ENCODE data around the gene SPANXC.
A peak's percentile ranks its signal among the peaks of the same experiment; 100 is the strongest.
"Not testable (repeated sequence)": the region's sequence is repeated elsewhere in the genome, so short reads cannot be mapped to it uniquely, and the experiment has no call there.

SPANXC gene

GRCh38 chrX:141242417-141242816 is at the start of gene SPANXC:
Gene SPANXC, minus strand, starts transcription at chrX:141242517. Its CDS starts 60 bp downstream, at chrX:141242457.
- DNase-seq = not testable (repeated sequence)

GRCh38 chrX:141279476-141279875 is 37.2 kb upstream of the SPANXC start:
- DNase-seq = no peak

DNA sequence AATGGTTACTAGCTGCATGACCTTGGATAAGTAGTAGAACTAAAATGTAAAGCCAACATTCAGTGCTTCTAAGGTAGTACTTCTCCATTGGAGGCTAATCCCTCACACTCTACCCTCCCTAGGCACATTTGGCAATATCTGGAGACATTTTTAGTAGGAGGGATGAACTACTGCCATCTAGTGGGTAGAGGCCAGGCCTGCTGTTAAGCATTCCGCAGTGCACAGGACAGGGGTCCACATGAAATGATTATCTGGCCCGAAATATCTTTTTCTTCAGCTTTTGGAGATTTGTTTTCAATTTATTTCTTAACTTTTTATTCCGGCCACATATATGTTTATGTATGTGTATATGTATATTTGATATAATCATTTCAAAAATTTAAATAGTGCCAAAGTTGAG is 36.0 kb upstream of the SPANXC start:
- peak; percentile 43 for DNase-seq

DNA sequence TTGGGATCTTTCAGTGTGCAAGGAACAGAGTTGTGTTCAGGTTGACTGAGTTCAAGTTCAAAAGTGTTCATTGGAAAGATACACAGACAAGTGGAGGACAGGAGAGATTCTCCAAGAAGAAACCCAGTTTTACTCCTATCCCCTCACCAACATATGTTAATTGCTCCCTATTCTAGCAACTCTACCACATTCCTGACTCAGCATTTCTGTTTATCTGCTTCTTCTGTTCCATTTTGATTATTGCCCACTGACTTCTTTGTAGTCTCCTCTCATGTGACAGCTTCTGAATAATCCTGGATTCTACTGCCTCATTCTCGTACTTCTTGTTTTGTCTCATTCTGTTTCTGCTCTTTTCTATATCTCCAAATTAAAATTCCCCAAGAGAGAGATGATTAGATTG is 15.8 kb upstream of the SPANXC start:
- no peak for DNase-seq

DNA sequence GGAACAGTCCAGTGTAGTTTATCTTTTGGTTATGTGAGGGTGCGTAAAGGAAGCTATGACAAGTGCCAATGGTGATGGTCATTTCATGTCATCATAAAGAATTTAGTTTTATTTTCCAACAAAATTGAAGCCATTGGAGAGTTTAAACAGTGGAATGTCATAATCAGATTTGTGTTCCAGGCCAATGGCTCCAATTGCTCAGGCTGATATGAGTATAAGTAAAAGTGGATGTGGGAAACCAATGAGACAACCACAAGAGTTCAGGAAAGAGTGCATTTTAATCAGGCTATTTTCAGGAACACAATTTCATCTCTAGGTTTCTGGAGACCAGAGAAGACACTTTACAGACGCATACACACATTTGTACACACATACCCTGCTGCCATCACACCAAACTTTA is 20.7 kb downstream of the SPANXC start:
- DNase-seq = no peak

DNA sequence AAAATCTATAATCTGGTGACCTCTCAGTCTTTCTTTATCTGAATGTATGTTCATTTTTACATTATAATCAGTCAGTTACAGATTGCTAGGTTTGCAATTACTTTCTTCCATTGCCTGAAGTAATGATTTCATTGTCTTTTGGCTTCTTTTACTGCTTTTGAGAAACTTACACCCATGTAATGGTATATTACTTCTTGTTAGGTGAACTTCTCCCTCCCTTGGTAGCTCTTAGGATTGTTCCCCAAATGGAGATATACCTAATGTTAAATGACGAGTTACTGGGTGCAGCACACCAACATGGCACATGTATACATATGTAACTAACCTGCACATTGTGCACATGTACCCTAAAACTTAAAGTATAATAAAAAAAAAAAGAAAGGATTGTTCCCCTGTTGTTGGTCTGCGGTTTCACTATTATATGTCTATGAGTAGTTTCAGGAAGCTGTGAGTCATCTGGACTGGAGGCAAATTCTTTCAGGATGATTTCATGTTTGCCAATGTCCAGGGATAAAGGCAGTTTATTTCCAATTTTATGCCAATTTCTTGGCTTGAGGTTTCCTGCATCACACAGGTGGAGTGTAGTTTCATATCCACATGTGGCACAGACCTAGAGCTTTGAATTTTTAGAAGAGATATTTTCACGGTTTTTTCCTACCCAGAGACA is 21.8 kb downstream of the SPANXC start:
- DNase-seq = no peak

GRCh38 chrX:141214196-141214595 is 28.1 kb downstream of the SPANXC start:
- no peak for DNase-seq

- no peak for DNase-seq
Measured at GRCh38 chrX:141201962-141202361, 40.4 kb downstream of the SPANXC start.
